ENCODE results near the gene EZR. TPM values are rescaled to one million over a fixed set of nuclear protein-coding genes. Genes with fewer than 3 reads are reported as not detected.

EZR gene
- total and polyA plus RNA-seq, 9 of the 15 experiments (the other 6 are each of a cell fraction or from before 2014, with no cell fraction given): 36.5 to 162 (median 104) TPM

- TF ChIP-seq YY1 (IDR thresholded peaks at IDR 0.05; ENCODE audit: borderline replicate concordance in 1 of 3, control insufficient read depth in 1 of 3, extremely low read depth in 1 of 3, insufficient read depth in 3 of 3, insufficient read length in 1 of 3, insufficient replicate concordance in 2 of 3, low read depth in 1 of 3, low read length in 2 of 3) (no peak), CUX1 (CRISPR knock-in tag; IDR thresholded peaks at IDR 0.05) (no peak), L3MBTL2 (IDR thresholded peaks at IDR 0.05) (peak; percentile 62), ZBTB40 (IDR thresholded peaks at IDR 0.05) (no peak), ZBTB40 (CRISPR knock-in tag; IDR thresholded peaks at IDR 0.05) (no peak), NRF1 (conservative IDR thresholded peaks at IDR 0.05 in 1 of 2, IDR thresholded peaks at IDR 0.05 in 1 of 2) (no peak), ZKSCAN3 (CRISPR knock-in tag; IDR thresholded peaks at IDR 0.05) (no peak), ZBTB7A (IDR thresholded peaks at IDR 0.05; ENCODE audit: borderline replicate concordance, control insufficient read depth, low read depth, low read length) (no peak), ILF3 (IDR thresholded peaks at IDR 0.05; ENCODE audit: borderline replicate concordance) (no peak), ZNF668 (CRISPR knock-in tag; IDR thresholded peaks at IDR 0.05) (no peak)
- TF ChIP-seq, protein P1, sequence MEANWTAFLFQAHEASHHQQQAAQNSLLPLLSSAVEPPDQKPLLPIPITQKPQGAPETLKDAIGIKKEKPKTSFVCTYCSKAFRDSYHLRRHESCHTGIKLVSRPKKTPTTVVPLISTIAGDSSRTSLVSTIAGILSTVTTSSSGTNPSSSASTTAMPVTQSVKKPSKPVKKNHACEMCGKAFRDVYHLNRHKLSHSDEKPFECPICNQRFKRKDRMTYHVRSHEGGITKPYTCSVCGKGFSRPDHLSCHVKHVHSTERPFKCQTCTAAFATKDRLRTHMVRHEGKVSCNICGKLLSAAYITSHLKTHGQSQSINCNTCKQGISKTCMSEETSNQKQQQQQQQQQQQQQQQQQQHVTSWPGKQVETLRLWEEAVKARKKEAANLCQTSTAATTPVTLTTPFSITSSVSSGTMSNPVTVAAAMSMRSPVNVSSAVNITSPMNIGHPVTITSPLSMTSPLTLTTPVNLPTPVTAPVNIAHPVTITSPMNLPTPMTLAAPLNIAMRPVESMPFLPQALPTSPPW (CRISPR knock-in tag; IDR thresholded peaks at IDR 0.05): 0 out of 2 replicates have a peak, but pooled peaks have one; percentile 18
Observed at GRCh38 chr6:158860279-158860865, 41.2 kb upstream of the EZR start (continued).
